Gastrocnemius medialis (tissue), 4 donors: Measurements from ENCODE around the gene SLC4A1AP. TPM values are rescaled to one million over a fixed set of nuclear protein-coding genes. Genes with fewer than 3 reads are reported as not detected.

Experiments
- ATAC-seq, 2 donors: fragments of 150-250 bp; one replicate each; pipeline ENCODE4 v1.9.1; 2016
- DNase-seq, 2 donors: peaks; one replicate each; pipeline ENCODE4 v3.0.0-alpha.2; 2019
- H3K27ac ChIP-seq, 4 donors: fragments of 200-600 bp; sonication (generic); 1 replicate in 1 of 4; 2 replicates in 3 of 4; pipeline ENCODE4 v1.5.1; 2016 to 2018; ENCODE audit warnings: mild to moderate bottlenecking in 2 of 4, moderate library complexity in 1 of 4
- H3K27me3 ChIP-seq, 3 donors: fragments of 200-600 bp; sonication (generic) in 2 of 3; 1 replicate in 1 of 3; 2 replicates in 2 of 3; pipeline versions ENCODE4 v1.5.1 to v1.6.0; 2016 to 2019; ENCODE audit warnings: mild to moderate bottlenecking in 1 of 3, moderate library complexity in 1 of 3
- H3K36me3 ChIP-seq, 2 donors: fragments of 200-600 bp; sonication (generic) in 1 of 2; one replicate each; pipeline ENCODE4 v1.5.1; 2017 to 2018
- H3K4me1 ChIP-seq, 2 donors: fragments of 200-600 bp; sonication (generic) in 1 of 2; one replicate each; pipeline ENCODE4 v1.5.1; 2016 to 2017; ENCODE audit warnings: mild to moderate bottlenecking in 2 of 2
- H3K4me3 ChIP-seq, 4 donors: fragments of 200-600 bp; sonication (generic) in 3 of 4; 1 replicate in 1 of 4; 2 replicates in 3 of 4; pipeline ENCODE4 v1.5.1; 2016 to 2019; ENCODE audit warnings: mild to moderate bottlenecking in 2 of 4
- H3K9me3 ChIP-seq, 3 donors: fragments of 200-600 bp; sonication (generic) in 2 of 3; 1 replicate in 1 of 3; 2 replicates in 2 of 3; pipeline ENCODE4 v1.5.1; 2016 to 2019
- CTCF ChIP-seq, 5 experiments: fragments of 450-650 bp in 3 of 5; fragments of 200-600 bp in 2 of 5; sonication (generic) in 2 of 5; IDR thresholded peaks in 4 of 5; conservative IDR thresholded peaks in 1 of 5; 1 replicate in 4 of 5; 2 replicates in 1 of 5; pipeline ENCODE4 v1.5.1; 2016 to 2019; ENCODE audit warnings: antibody characterized with exemption in 5 of 5, mild to moderate bottlenecking in 3 of 5, moderate library complexity in 3 of 5
- POLR2A ChIP-seq, 2 donors: fragments of 450-650 bp; IDR thresholded peaks; one replicate each; pipeline ENCODE4 v1.6.1; 2017; ENCODE audit warnings: antibody characterized with exemption in 2 of 2, mild to moderate bottlenecking in 2 of 2, moderate library complexity in 2 of 2
- in situ Hi-C, 4 donors: fragments of 200-750 bp; cut with MboI; loops; one replicate each; pipeline versions ENCODE4 v1.15.0 to v1.8.0; 2017; ENCODE audit warnings: low sequenced_read_pairs in 4 of 4
- intact Hi-C: fragments of 100-400 bp; cut with DNase I; formaldehyde crosslinking; loops from one replicate; pipeline ENCODE4 v1.15.1; 2023; ENCODE audit warnings: low total_unique reads
- total RNA-seq, 4 donors: library from RNA; depleted of rRNA; stranded (reverse); fragments of >200 nt; gene quantifications; one replicate each; pipeline versions ENCODE4 v1.1.0 to v1.2.3, GENCODE V29; 2016

SLC4A1AP gene
- total RNA-seq = 10 to 100 TPM; 32.1 to 44.2 (median 34.6) TPM

- in situ Hi-C loops (no loop called here), intact Hi-C loops (loop anchor here (10.0 kb wide), 1 partner anchor 179 kb away; the partner anchor contains the start of gene IFT172)
- ATAC-seq (peak; percentile 91 to 92), DNase-seq (peak; percentile 57 to 78)
- Histone ChIP-seq H3K27ac (peak within 1 kb of the TSS; percentile 92 to 99 (median 94)), H3K36me3 (peaks cover 6 to 54% of the 10 kb centered on the region in 2 donors), H3K4me1 (peaks cover 29 to 33% of the 10 kb centered on the region in 2 donors), H3K4me3 (peak within 1 kb of the TSS; percentile 90 to 100 (median 98)), H3K27me3 (no peaks in the 10 kb centered on the region), H3K9me3 (no peaks in the 10 kb centered on the region)
- TF ChIP-seq CTCF (IDR thresholded peaks at IDR 0.05 in 4 of 5, conservative IDR thresholded peaks at IDR 0.05 in 1 of 5) (peak in 3 of 5 experiments; percentile 8 to 24 (median 13)), POLR2A (IDR thresholded peaks at IDR 0.05) (peak in 1 of 2 donors; percentile 8)
Measured at GRCh38 chr2:27663285-27664153, at the start of gene SLC4A1AP, which contains the start of gene SUPT7L. TSS of gene SLC4A1AP (plus strand) at chr2:27663889. CDS start at chr2:27663915, 26 bp downstream. TSS of gene SUPT7L (minus strand) at chr2:27663614. CDS start at chr2:27662192, 1,422 bp downstream.

GRCh38 chr2:27613985-27614384, 49.7 kb upstream of the SLC4A1AP start:
- Histone ChIP-seq H3K27ac (no peak overlapping the region), H3K4me3 (no peak overlapping the region), H3K9me3 (no peaks in the 10 kb centered on the region), H3K27me3 (no peaks in the 10 kb centered on the region), H3K4me1 (no peaks in the 10 kb centered on the region), H3K36me3 (peaks cover 0 to 37% of the 10 kb centered on the region in 2 donors)
- TF ChIP-seq POLR2A (IDR thresholded peaks at IDR 0.05) (no peak), CTCF (IDR thresholded peaks at IDR 0.05 in 4 of 5, conservative IDR thresholded peaks at IDR 0.05 in 1 of 5) (no peak)
- in situ Hi-C loops (no loop called here), intact Hi-C loops (no loop called here)
- ATAC-seq = no peak
- DNase-seq = no peak

- no peak for ATAC-seq
- H3K27ac ChIP-seq = no peak overlapping the region
- intact Hi-C loops = no loop called here
- H3K4me3 ChIP-seq = no peak overlapping the region
- peaks cover 0 to 32% of the 10 kb centered on the region in 2 donors for H3K36me3 ChIP-seq
- no peaks in the 10 kb centered on the region for H3K4me1 ChIP-seq
- no peaks in the 10 kb centered on the region for H3K27me3 ChIP-seq
- in situ Hi-C loops = no loop called here
- no peaks in the 10 kb centered on the region for H3K9me3 ChIP-seq
- TF ChIP-seq CTCF (IDR thresholded peaks at IDR 0.05 in 4 of 5, conservative IDR thresholded peaks at IDR 0.05 in 1 of 5) (no peak), POLR2A (IDR thresholded peaks at IDR 0.05) (no peak)
- DNase-seq = no peak
Measured at GRCh38 chr2:27615316-27615715, 48.4 kb upstream of the SLC4A1AP start.

- in situ Hi-C loops (no loop called here), intact Hi-C loops (no loop called here)
- H3K36me3 ChIP-seq = peaks cover 0 to 49% of the 10 kb centered on the region in 2 donors
Measured at GRCh38 chr2:27621524-27621923, 42.2 kb upstream of the SLC4A1AP start.

More at GRCh38 chr2:27621524-27621923, 42.2 kb upstream of the SLC4A1AP start:
- DNase-seq (no peak), ATAC-seq (no peak)
- no peaks in the 10 kb centered on the region for H3K9me3 ChIP-seq
- H3K27me3 ChIP-seq = no peaks in the 10 kb centered on the region
- no peak overlapping the region for H3K27ac ChIP-seq
- peaks cover 0 to 4% of the 10 kb centered on the region in 2 donors for H3K4me1 ChIP-seq
- no peak for TF ChIP-seq CTCF (IDR thresholded peaks at IDR 0.05 in 4 of 5, conservative IDR thresholded peaks at IDR 0.05 in 1 of 5)
- no peak for TF ChIP-seq POLR2A (IDR thresholded peaks at IDR 0.05)
- H3K4me3 ChIP-seq = no peak overlapping the region
